HepG2 (cell line): Measurements from ENCODE around the gene KCNAB3. TPM values are rescaled to one million over a fixed set of nuclear protein-coding genes. Genes with fewer than 3 reads are reported as not detected.

Experiments
- ASH2L ChIP-seq: fragments of 300-600, 200-600 bp; sonication (generic); IDR thresholded peaks from 2 replicates; pipeline ENCODE4 v1.7.0; 2017; ENCODE audit warnings: low read depth, mild to moderate bottlenecking, moderate library complexity, mixed read lengths, low read length; ENCODE audit not compliant: insufficient read length
- ETV5 ChIP-seq: IDR thresholded peaks from 2 replicates; pipeline ENCODE4 v1.6.1; 2018; ENCODE audit warnings: missing biosample characterization, missing genetic modification reagents, inconsistent platforms, borderline replicate concordance
- FOXC1 ChIP-seq: sonication (generic); formaldehyde crosslinking; IDR thresholded peaks from 2 replicates; pipeline ENCODE4 v1.8.0; 2022; ENCODE audit warnings: mild to moderate bottlenecking, missing genetic modification reagents, borderline replicate concordance
- FOXK1 ChIP-seq: sonication (generic); formaldehyde crosslinking; IDR thresholded peaks from 2 replicates; pipeline ENCODE4 v1.4.0; 2020; ENCODE audit warnings: low read depth, missing genetic modification reagents, borderline replicate concordance
- IRF2 ChIP-seq: IDR thresholded peaks from 2 replicates; pipeline ENCODE4 v1.6.1; 2018; ENCODE audit warnings: missing genetic modification reagents, missing compliant biosample characterization
- KDM2A ChIP-seq: sonication (generic); formaldehyde crosslinking; IDR thresholded peaks from 2 replicates; pipeline ENCODE4 v1.4.0; 2020; ENCODE audit warnings: low read depth, missing genetic modification reagents, borderline replicate concordance
- KLF16 ChIP-seq, 2 experiments: sonication (generic) in 1 of 2; formaldehyde crosslinking in 1 of 2; IDR thresholded peaks; 2 replicates each; pipeline versions ENCODE4 v1.6.1 to v1.8.0; 2016 to 2023; ENCODE audit warnings: missing genetic modification reagents in 2 of 2, missing compliant biosample characterization in 1 of 2
- NONO ChIP-seq, 2 experiments: fragments of 450-650 bp in 1 of 2; sonication (generic) in 1 of 2; formaldehyde crosslinking in 1 of 2; IDR thresholded peaks in 1 of 2; conservative IDR thresholded peaks in 1 of 2; 2 replicates each; pipeline versions ENCODE4 v1.6.1 to v1.8.0; 2017 to 2022; ENCODE audit warnings: mild to moderate bottlenecking in 1 of 2, missing genetic modification reagents in 1 of 2, moderate library complexity in 1 of 2
- PCBP1 ChIP-seq: fragments of 200-400 bp; formaldehyde crosslinking; IDR thresholded peaks from 2 replicates; pipeline ENCODE4 v1.6.1; 2017; ENCODE audit warnings: mild to moderate bottlenecking, low read depth, low read length, borderline replicate concordance
- PITX1 ChIP-seq: sonication (generic); formaldehyde crosslinking; IDR thresholded peaks from 2 replicates; pipeline ENCODE4 v1.5.1; 2020; ENCODE audit warnings: mild to moderate bottlenecking, missing genetic modification reagents
- SNAI1 ChIP-seq: sonication (generic); formaldehyde crosslinking; IDR thresholded peaks from 2 replicates; pipeline ENCODE4 v1.5.0; 2020; ENCODE audit warnings: mild to moderate bottlenecking, missing genetic modification reagents, borderline replicate concordance
- TGIF2 ChIP-seq: IDR thresholded peaks from 2 replicates; pipeline ENCODE4 v1.6.1; 2016; ENCODE audit warnings: control low read depth, missing compliant biosample characterization
- ZNF850 ChIP-seq: sonication (generic); formaldehyde crosslinking; conservative IDR thresholded peaks from 2 replicates; pipeline ENCODE4 v1.9.0; 2021; ENCODE audit warnings: mild to moderate bottlenecking, missing genetic modification reagents
- polyA plus RNA-seq, 8 experiments: library from polyadenylated mRNA; depleted of rRNA in 3 of 8; stranded (reverse) in 7 of 8; unstranded in 1 of 8; fragments of >200 nt; fragmentation: Illumina TruSeq in 4 of 8; extraction: Trizol in 4 of 8; gene quantifications; 2 replicates each; pipeline versions ENCODE4 v1.2.1 to v1.2.3, GENCODE V29; 2011 to 2016; ENCODE audit warnings: low read depth in 4 of 8, missing spikeins in 1 of 8, mixed read lengths in 1 of 8; ENCODE audit not compliant: insufficient read depth in 1 of 8
- total RNA-seq, 5 experiments: library from RNA; depleted of rRNA; stranded (reverse); fragments of >200 nt; fragmentation: Illumina TruSeq; extraction: Trizol; gene quantifications; 2 replicates each; pipeline ENCODE4 v1.2.3, GENCODE V29; 2016; ENCODE audit warnings: low read depth in 1 of 5
- TF ChIP-seq, protein P1 (sequence below): sonication (generic); formaldehyde crosslinking; IDR thresholded peaks from 2 replicates; pipeline ENCODE4 v1.5.0; 2020; ENCODE audit warnings: mild to moderate bottlenecking, missing genetic modification reagents
- TF ChIP-seq, protein P2 (sequence below): IDR thresholded peaks from 2 replicates; pipeline ENCODE4 v1.6.1; 2016; ENCODE audit warnings: missing compliant biosample characterization, missing genetic modification reagents, borderline replicate concordance
- TF ChIP-seq, protein P3 (sequence below): sonication (generic); formaldehyde crosslinking; IDR thresholded peaks from 2 replicates; pipeline ENCODE4 v1.4.0; 2020; ENCODE audit warnings: missing genetic modification reagents
- TF ChIP-seq, protein P4 (sequence below): sonication (generic); formaldehyde crosslinking; IDR thresholded peaks from 2 replicates; pipeline ENCODE4 v1.5.0; 2020; ENCODE audit warnings: missing genetic modification reagents

KCNAB3 gene
- total and polyA plus RNA-seq, 2 of the 13 experiments (the other 11 are each of a cell fraction or from before 2014, with no cell fraction given): 0.29 to 0.88 TPM

DNA sequence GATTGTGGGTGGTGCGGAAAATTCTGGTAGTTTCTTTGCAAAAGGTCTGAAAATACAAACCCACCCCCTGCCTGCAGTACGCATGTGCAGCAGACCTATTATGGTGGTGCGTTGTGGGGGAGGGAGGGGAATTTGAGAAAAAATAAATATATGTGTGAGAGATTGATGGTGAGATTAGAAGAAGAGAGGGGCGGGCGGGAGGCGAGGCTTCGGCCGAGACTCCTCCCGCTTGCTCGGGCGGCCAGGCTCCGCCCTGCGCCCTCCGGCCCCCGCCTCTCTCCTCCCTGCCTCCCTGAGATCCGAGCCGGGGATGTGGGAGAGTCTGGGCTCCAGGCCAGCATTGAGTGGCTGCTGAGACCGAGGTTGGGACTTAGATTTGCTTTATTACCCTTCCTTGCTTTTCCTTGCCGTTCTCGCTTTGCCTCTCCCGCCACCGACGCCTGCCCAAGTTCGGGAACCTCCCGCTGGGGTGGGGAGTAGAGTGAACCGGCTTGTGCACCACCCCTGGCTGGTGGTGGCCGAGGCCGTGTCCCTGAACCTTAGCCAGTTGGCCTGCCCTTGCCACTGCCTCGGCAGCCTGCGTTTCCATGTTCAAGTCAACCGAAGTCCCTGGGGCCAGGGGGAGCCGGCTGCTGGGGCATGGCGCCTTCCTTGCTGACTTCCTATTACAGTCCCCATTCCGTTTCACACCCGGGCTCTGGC is 42.0 kb downstream of the KCNAB3 start (continued):
- TF ChIP-seq KLF16 (CRISPR knock-in tag; IDR thresholded peaks at IDR 0.05) (peak in 1 of 2 experiments; percentile 64; a peak in 1 of 4 replicates), PITX1 (CRISPR knock-in tag) (peak; percentile 17; the same call in 1 of the 2 replicates), NONO (IDR thresholded peaks at IDR 0.05) (no peak), NONO (CRISPR knock-in tag; conservative IDR thresholded peaks at IDR 0.05) (0 out of 2 replicates have a peak, but pooled peaks have one; percentile 53), ETV5 (no peak), FOXK1 (CRISPR knock-in tag) (no peak), ZNF850 (CRISPR knock-in tag) (no peak), PCBP1 (no peak), TGIF2 (CRISPR knock-in tag) (no peak), SNAI1 (CRISPR knock-in tag) (peak; percentile 39; the same call in 1 of the 2 replicates), ASH2L (peak; percentile 59), KDM2A (CRISPR knock-in tag) (peak; percentile 56; the same call in 1 of the 2 replicates), IRF2 (CRISPR knock-in tag) (0 out of 2 replicates have a peak, but pooled peaks have one; percentile 49), FOXC1 (peak; percentile 39; the same call in 1 of the 2 replicates)
- TF ChIP-seq, protein P1, sequence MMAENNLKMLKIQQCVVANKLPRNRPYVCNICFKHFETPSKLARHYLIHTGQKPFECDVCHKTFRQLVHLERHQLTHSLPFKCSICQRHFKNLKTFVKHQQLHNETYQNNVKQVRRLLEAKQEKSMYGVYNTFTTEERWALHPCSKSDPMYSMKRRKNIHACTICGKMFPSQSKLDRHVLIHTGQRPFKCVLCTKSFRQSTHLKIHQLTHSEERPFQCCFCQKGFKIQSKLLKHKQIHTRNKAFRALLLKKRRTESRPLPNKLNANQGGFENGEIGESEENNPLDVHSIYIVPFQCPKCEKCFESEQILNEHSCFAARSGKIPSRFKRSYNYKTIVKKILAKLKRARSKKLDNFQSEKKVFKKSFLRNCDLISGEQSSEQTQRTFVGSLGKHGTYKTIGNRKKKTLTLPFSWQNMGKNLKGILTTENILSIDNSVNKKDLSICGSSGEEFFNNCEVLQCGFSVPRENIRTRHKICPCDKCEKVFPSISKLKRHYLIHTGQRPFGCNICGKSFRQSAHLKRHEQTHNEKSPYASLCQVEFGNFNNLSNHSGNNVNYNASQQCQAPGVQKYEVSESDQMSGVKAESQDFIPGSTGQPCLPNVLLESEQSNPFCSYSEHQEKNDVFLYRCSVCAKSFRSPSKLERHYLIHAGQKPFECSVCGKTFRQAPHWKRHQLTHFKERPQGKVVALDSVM (CRISPR knock-in tag): peak; percentile 18; the same call in 1 of the 2 replicates
- TF ChIP-seq, protein P2, sequence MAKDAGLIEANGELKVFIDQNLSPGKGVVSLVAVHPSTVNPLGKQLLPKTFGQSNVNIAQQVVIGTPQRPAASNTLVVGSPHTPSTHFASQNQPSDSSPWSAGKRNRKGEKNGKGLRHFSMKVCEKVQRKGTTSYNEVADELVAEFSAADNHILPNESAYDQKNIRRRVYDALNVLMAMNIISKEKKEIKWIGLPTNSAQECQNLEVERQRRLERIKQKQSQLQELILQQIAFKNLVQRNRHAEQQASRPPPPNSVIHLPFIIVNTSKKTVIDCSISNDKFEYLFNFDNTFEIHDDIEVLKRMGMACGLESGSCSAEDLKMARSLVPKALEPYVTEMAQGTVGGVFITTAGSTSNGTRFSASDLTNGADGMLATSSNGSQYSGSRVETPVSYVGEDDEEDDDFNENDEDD (CRISPR knock-in tag): peak; percentile 13; the same call in 1 of the 2 replicates
- TF ChIP-seq, protein P3, sequence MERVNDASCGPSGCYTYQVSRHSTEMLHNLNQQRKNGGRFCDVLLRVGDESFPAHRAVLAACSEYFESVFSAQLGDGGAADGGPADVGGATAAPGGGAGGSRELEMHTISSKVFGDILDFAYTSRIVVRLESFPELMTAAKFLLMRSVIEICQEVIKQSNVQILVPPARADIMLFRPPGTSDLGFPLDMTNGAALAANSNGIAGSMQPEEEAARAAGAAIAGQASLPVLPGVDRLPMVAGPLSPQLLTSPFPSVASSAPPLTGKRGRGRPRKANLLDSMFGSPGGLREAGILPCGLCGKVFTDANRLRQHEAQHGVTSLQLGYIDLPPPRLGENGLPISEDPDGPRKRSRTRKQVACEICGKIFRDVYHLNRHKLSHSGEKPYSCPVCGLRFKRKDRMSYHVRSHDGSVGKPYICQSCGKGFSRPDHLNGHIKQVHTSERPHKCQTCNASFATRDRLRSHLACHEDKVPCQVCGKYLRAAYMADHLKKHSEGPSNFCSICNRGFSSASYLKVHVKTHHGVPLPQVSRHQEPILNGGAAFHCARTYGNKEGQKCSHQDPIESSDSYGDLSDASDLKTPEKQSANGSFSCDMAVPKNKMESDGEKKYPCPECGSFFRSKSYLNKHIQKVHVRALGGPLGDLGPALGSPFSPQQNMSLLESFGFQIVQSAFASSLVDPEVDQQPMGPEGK (CRISPR knock-in tag): peak; percentile 55
- TF ChIP-seq, protein P4, sequence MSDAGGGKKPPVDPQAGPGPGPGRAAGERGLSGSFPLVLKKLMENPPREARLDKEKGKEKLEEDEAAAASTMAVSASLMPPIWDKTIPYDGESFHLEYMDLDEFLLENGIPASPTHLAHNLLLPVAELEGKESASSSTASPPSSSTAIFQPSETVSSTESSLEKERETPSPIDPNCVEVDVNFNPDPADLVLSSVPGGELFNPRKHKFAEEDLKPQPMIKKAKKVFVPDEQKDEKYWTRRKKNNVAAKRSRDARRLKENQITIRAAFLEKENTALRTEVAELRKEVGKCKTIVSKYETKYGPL (CRISPR knock-in tag): no peak
